GM23248 (cell line): ENCODE measurements around the gene ACSS1. TPM values are rescaled to one million over a fixed set of nuclear protein-coding genes. Genes with fewer than 3 reads are reported as not detected.

Experiments
- DNase-seq: peaks from one replicate; pipeline ENCODE4 v3.0.0-alpha.2; 2015
- H2AFZ ChIP-seq: fragments of 200-600 bp; sonication (generic); 2 replicates; pipeline ENCODE4 v1.6.1; 2016; ENCODE audit warnings: antibody characterized with exemption
- H3F3A ChIP-seq: fragments of 200-600 bp; sonication (generic); 2 replicates; pipeline ENCODE4 v1.6.1; 2016; ENCODE audit warnings: mild to moderate bottlenecking, antibody characterized with exemption, mixed run types; ENCODE audit not compliant: insufficient read depth
- H3K27ac ChIP-seq: fragments of 200-600 bp; sonication (generic); 2 replicates; pipeline ENCODE4 v1.5.1; 2016; ENCODE audit warnings: mild to moderate bottlenecking
- H3K27me3 ChIP-seq: fragments of 200-600 bp; sonication (generic); replicated peaks from 2 replicates; pipeline ENCODE4 v1.6.1; 2016; ENCODE audit warnings: mild to moderate bottlenecking; ENCODE audit not compliant: insufficient read depth
- H3K36me3 ChIP-seq: fragments of 200-600 bp; sonication (generic); 2 replicates; pipeline ENCODE4 v1.6.1; 2016; ENCODE audit warnings: low read depth, mild to moderate bottlenecking
- H3K4me1 ChIP-seq: fragments of 200-600 bp; sonication (generic); 2 replicates; pipeline ENCODE4 v1.6.1; 2016; ENCODE audit warnings: mild to moderate bottlenecking; ENCODE audit not compliant: insufficient read depth
- H3K4me2 ChIP-seq: fragments of 200-600 bp; sonication (generic); one replicate; pipeline ENCODE4 v1.6.1; 2016; ENCODE audit warnings: mild to moderate bottlenecking; ENCODE audit not compliant: unreplicated experiment
- H3K4me3 ChIP-seq: fragments of 200-600 bp; sonication (generic); 2 replicates; pipeline ENCODE4 v1.5.1; 2016; ENCODE audit warnings: mild to moderate bottlenecking
- H3K79me2 ChIP-seq: fragments of 200-600 bp; sonication (generic); 2 replicates; pipeline ENCODE4 v1.6.1; 2016; ENCODE audit warnings: mild to moderate bottlenecking; ENCODE audit not compliant: insufficient read depth
- H3K9ac ChIP-seq: fragments of 200-600 bp; sonication (generic); 2 replicates; pipeline ENCODE4 v1.6.1; 2016; ENCODE audit warnings: mild to moderate bottlenecking
- H3K9me2 ChIP-seq: fragments of 200-600 bp; sonication (generic); 2 replicates; pipeline ENCODE4 v1.6.1; 2016; ENCODE audit warnings: mixed run types, mild to moderate bottlenecking, moderate library complexity; ENCODE audit not compliant: insufficient read depth
- H3K9me3 ChIP-seq: fragments of 200-600 bp; sonication (generic); one replicate; pipeline ENCODE4 v1.6.1; 2017; ENCODE audit warnings: low read depth
- H4K20me1 ChIP-seq: fragments of 200-600 bp; sonication (generic); 2 replicates; pipeline ENCODE4 v1.6.0; 2016; ENCODE audit not compliant: insufficient read depth
- EZH2 ChIP-seq: fragments of 200-600 bp; sonication (generic); IDR thresholded peaks from 2 replicates; pipeline ENCODE4 v1.6.1; 2018; ENCODE audit warnings: antibody characterized with exemption, mild to moderate bottlenecking; ENCODE audit not compliant: insufficient read depth, poor library complexity, severe bottlenecking
- EZH2phosphoT487 ChIP-seq: fragments of 200-600 bp; sonication (generic); IDR thresholded peaks from 2 replicates; pipeline ENCODE4 v1.6.1; 2018; ENCODE audit warnings: antibody characterized with exemption, moderate library complexity, mild to moderate bottlenecking, low read depth; ENCODE audit not compliant: insufficient read depth
- WGBS, 2 experiments: methylation state at CpG; one replicate each; pipeline ENCODE4 v1.1.6; 2015 to 2017; ENCODE audit warnings: low lambda C conversion rate in 2 of 2, low coverage in 1 of 2; ENCODE audit errors: missing lambda C conversion rate in 2 of 2; 5-methylcytosine and 5-hydroxymethylcytosine counted together
- in situ Hi-C: fragments of 300-500 bp; cut with MboI; formaldehyde crosslinking; loops from 2 replicates; pipeline ENCODE4 v1.15.0; 2020
- polyA plus RNA-seq: library from polyadenylated mRNA; unstranded; fragments of >200 nt; fragmentation: Nextera tagmentation; extraction: Ambion mirVana; gene quantifications from 2 replicates; pipeline ENCODE4 v1.2.1, GENCODE V29; 2016
- total RNA-seq: library from RNA; depleted of rRNA; stranded (reverse); fragments of >200 nt; shearing (Covaris generic); gene quantifications from 2 replicates; pipeline ENCODE4 v1.2.3, GENCODE V29; 2014

The ACSS1 gene
- total and polyA plus RNA-seq, 2 experiments from 2014 or later, result 0.94 to 1.1 TPM

DNA sequence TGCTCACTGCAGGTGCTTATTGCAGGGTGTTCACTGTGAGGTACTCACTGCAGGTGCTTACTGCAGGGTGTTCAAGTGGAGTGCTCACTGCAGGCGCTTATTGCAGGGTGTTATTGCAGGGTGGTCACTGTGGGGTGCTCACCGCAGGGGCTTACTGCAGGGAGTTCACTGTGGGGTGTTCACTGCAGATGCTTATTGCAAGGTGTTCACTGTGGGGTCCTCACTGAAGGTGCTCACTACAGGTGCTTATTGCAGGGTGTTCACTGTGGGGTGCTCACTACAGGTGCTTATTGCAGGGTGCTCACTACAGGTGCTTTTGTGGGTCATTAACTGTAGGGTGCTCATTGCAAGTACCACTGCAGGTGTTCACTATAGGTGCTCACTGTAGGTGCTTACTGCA is 85.6 kb downstream of the ACSS1 start:
- in situ Hi-C loops, result no loop called here
- H3K27ac ChIP-seq, result no peak overlapping the region
- H3K9me3 ChIP-seq, result no peaks in the 10 kb centered on the region
- no peaks in the 10 kb centered on the region for H3K9me2 ChIP-seq
- H3K79me2 ChIP-seq, result 0 out of 2 replicates have a peak, but pooled peaks cover 7% of the 10 kb centered on the region
- no peak for TF ChIP-seq EZH2phosphoT487
- no peak for TF ChIP-seq EZH2
- WGBS, 2 experiments, result 100% methylated on average over 2 of the region's 2 CpGs
- no peaks in the 10 kb centered on the region for H3K27me3 ChIP-seq
- H3F3A ChIP-seq, result no peaks in the 10 kb centered on the region
- no peak for DNase-seq
- no peaks in the 10 kb centered on the region for H3K4me1 ChIP-seq
- H3K4me3 ChIP-seq, result no peak overlapping the region
- no peak overlapping the region for H2AFZ ChIP-seq
- H3K9ac ChIP-seq, result no peak overlapping the region
- peaks cover 9% of the 10 kb centered on the region; the same call in 1 of the 2 replicates for H3K36me3 ChIP-seq
- H4K20me1 ChIP-seq, result 0 out of 2 replicates have a peak, but pooled peaks cover 4% of the 10 kb centered on the region
- H3K4me2 ChIP-seq, result no peak overlapping the region

- Histone ChIP-seq H3F3A (no peaks in the 10 kb centered on the region), H3K9ac (no peak overlapping the region), H3K9me3 (no peaks in the 10 kb centered on the region), H3K27me3 (no peaks in the 10 kb centered on the region), H3K36me3 (peaks cover 9% of the 10 kb centered on the region; the same call in 1 of the 2 replicates), H3K79me2 (0 out of 2 replicates have a peak, but pooled peaks cover 7% of the 10 kb centered on the region), H4K20me1 (0 out of 2 replicates have a peak, but pooled peaks cover 4% of the 10 kb centered on the region), H3K4me2 (no peak overlapping the region), H2AFZ (no peak overlapping the region), H3K27ac (no peak overlapping the region), H3K9me2 (no peaks in the 10 kb centered on the region), H3K4me1 (no peaks in the 10 kb centered on the region), H3K4me3 (no peak overlapping the region)
- no peak for TF ChIP-seq EZH2phosphoT487
- DNase-seq, result no peak
- in situ Hi-C loops, result no loop called here
- WGBS, 2 experiments, result 86 to 92% methylated on average over 6 of the region's 6 CpGs
These were observed 86.4 kb downstream of the ACSS1 start for GRCh38 chr20:24971376-24972101.

- no peaks in the 10 kb centered on the region for H3K27me3 ChIP-seq
- H3K27ac ChIP-seq, result no peak overlapping the region
- H3K9ac ChIP-seq, result no peak overlapping the region
- H3K36me3 ChIP-seq, result peaks cover 9% of the 10 kb centered on the region; the same call in 1 of the 2 replicates
- H3F3A ChIP-seq, result no peaks in the 10 kb centered on the region
- DNase-seq, result no peak
- in situ Hi-C loops, result no loop called here
- H3K4me1 ChIP-seq, result no peaks in the 10 kb centered on the region
- WGBS, 2 experiments, result 98 to 99% methylated on average over 8 of the region's 8 CpGs
- no peaks in the 10 kb centered on the region for H3K9me3 ChIP-seq
- TF ChIP-seq EZH2, result no peak
- TF ChIP-seq EZH2phosphoT487, result no peak
- no peak overlapping the region for H2AFZ ChIP-seq
- H3K4me2 ChIP-seq, result no peak overlapping the region
- no peaks in the 10 kb centered on the region for H3K9me2 ChIP-seq
- 0 out of 2 replicates have a peak, but pooled peaks cover 7% of the 10 kb centered on the region for H3K79me2 ChIP-seq
- H3K4me3 ChIP-seq, result no peak overlapping the region
- H4K20me1 ChIP-seq, result 0 out of 2 replicates have a peak, but pooled peaks cover 4% of the 10 kb centered on the region
These were observed 87.2 kb downstream of the ACSS1 start for GRCh38 chr20:24970754-24971153.

GRCh38 chr20:24970030-24970553 is 87.8 kb downstream of the ACSS1 start:
- Histone ChIP-seq H3K27me3 (no peaks in the 10 kb centered on the region), H3K4me1 (no peaks in the 10 kb centered on the region), H3F3A (no peaks in the 10 kb centered on the region), H3K9me3 (no peaks in the 10 kb centered on the region), H3K9me2 (no peaks in the 10 kb centered on the region), H3K27ac (no peak overlapping the region), H4K20me1 (0 out of 2 replicates have a peak, but pooled peaks cover 4% of the 10 kb centered on the region), H3K4me2 (no peak overlapping the region), H3K9ac (no peak overlapping the region), H3K36me3 (peaks cover 9% of the 10 kb centered on the region; the same call in 1 of the 2 replicates), H2AFZ (no peak overlapping the region), H3K79me2 (0 out of 2 replicates have a peak, but pooled peaks cover 7% of the 10 kb centered on the region), H3K4me3 (no peak overlapping the region)
- no peak for DNase-seq
- in situ Hi-C loops, result no loop called here
- 96 to 97% methylated on average over 5 of the region's 5 CpGs for WGBS, 2 experiments
- no peak for TF ChIP-seq EZH2
- no peak for TF ChIP-seq EZH2phosphoT487
